DMS79 treated with DMSO at 0.1 percent for 48 hours (cell line): ENCODE data around the gene RAPGEF5.
A peak's percentile ranks its signal among the peaks of the same experiment; 100 is the strongest.

Experiments
- DNase-seq: peaks from one replicate; lab custom pipeline; 2025; lab: John Stamatoyannopoulos, UW

RAPGEF5 gene

DNA sequence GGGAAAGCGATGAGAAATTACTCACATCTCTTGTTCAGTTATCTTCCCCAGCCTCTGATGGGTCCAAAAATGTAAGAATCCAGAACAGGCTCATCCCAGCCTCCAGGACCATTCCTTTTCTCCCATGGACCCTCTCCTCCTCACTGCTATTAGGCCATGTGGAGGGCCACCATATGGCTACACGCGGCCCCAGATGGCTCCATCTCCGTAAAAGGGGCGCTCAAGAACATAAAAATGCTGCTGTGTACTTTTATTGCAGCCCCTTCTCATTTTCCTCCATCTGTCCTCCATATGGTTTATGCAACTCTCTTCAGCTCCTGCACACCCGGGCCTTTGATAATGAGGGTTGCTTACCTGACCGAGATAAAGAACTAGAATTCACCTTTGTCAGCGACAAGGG, 166.2 kb downstream of the RAPGEF5 start:
- no peak for DNase-seq

DNA sequence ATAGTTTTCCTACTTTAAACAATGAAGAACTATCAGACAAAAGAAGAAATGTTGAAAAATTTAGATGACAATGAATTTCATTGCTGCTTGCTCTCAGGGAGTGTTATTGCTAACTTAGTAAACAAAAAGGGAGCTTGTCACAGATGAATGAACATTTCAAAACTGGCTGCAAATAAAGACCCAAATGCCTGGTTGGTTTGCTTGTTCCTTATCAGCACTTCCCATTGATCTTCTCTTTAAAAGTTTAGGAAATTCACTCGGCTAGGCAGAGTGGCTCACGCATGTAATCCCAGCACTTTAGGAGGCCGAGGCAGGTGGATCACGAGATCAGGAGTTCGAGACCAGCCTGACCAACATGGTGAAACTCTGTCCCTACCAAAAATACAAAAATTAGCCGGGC, 167.2 kb downstream of the RAPGEF5 start:
- DNase-seq, result no peak

DNA sequence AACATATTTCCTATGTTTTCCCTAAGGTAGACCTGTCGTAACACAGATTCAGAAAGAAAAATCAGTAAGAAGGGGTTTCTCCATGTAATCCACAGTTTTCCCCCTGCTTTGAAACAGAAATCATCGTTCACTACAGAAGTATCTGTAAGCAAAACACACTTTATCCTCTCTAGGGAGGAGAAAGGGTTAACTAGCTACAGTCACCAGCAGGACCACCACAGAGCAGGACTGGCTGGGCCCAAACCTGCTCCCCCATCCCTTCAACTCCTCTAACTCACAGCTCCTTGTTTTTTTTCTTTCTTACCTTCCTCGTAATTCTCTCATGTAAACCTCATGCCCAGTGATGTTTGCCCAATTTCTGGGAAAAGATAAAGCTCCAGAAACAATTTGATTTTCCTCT, 167.7 kb downstream of the RAPGEF5 start:
- DNase-seq, result no peak

DNA sequence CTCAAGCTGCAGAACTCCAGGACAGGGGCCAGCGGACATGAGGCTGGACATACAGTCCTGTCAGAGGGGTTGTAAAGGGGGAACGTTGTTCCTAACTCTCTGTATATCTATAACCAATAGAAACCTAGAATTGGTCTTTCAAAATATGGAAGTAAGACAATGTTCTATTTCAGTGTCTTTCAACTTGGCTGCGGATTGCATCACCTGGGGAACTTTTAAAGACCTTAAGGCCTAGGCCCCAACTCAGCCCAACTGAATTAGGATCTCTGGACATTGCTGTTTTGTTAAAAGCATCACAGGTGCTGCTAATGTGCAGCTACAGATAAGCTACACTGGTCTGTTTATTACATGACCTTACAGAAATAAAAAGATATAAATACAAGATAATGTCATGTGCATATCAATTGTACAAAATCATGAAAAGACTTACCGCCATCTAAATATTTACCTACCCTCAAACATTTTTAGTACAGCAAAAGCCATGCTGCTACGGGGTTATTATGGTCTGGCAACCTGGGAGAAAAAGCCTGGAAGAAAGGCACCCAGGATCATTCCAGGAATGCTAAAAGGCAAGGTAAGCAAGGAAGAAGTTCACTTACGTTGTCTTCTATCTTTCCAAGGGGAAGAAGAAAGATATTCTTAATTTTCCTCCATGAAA, 169.1 kb downstream of the RAPGEF5 start:
- no peak for DNase-seq

DNA sequence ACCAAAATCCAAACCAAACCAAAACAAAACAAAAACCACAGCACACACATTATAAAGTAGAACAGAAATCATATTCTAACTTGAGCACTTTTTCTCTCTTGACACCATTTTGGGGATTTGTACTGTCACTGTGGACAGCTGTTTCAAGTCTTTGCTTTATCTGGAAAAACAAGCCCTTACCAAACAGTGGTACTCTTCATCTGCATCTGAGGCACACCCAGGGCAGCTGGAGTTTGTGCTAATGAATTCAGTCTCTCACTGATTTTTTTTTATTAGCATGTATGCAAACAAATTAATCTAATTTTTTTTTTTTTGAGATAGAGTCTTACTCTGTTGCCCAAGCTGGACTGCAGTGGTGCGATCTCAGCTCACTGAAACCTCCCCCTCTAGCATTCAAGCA, 171.4 kb downstream of the RAPGEF5 start:
- no peak for DNase-seq

DNA sequence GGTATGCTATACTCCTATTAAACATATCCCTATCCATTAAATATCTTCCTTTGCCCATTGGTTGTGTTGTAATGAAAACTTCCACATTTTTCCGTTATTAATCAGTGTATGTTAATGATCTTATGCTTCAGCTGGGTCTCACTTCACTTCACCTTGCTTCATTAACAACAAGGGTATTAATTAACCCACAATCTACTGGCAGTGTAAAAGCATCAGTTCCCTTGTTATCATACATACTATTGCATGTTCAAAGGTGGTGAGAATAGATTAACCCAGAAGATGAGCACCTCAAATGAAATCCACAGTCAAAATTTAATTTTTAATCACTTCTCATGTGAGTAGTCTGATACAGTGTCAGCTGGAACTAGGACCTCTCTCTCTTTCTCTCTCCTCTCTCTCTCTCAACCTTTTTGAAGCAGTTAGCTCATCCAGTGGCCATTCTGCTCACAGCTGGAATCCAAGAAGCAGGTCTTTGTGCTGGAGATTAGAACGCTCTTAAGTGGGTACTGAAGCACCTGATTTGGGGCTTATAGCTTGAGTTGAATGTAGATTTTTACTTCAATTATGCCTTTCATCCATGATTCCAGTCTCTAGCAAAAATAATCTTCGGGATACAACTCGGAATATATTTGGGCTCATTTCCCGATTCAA, 172.3 kb downstream of the RAPGEF5 start:
- peak; percentile 7 for DNase-seq

DNA sequence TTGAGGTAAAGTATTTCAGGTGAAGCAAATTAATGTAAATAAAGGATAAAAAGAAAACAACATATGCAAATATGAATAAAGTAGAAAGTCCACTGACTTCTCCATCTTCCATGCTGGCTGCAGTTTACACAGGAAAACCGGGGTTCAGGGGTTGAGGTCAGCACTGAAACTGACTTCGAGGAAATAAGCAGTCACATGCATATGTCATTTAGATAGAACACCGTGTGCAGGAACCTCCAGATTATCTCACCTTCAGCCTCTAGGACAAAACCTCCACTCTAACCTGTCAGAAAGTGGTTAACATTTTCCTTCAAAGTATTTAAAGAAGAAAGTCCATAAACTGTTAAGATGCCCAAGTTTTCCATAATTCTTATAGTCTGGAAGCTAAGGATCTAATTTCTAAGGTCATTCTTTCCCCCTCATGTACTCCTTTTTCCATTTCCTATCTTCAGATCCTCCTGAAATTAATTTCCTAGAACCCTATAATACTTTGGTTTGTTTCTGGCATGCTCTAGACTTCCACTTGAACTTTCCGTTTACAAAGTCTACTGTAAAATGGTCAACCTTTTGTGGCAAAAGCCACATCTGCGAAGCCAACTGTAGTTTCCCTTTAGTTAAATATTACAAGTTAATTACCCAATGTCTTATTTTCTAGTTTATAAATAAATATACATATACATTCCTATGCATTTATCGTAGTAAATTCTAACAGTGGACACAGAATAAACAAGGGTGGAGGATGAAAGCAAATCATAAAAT, 173.3 kb downstream of the RAPGEF5 start:
- DNase-seq, result no peak

DNA sequence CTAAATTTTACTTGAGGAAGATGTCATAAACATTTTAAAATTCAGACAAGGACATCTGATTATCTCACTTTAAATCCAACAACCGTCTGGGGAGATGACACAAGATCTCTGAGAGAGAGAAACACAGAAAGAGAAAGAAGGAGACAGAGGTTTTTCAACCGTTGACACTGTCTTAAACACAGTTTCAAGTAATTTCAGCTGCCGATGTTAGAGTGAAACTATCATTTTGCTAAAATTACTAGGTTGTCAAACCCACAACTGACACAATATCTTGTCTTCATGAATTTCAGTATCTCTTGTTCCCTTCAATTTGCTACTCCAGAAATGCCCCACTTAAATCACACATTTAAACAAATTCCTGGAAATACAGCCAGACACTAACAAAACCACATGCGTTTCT, 174.8 kb downstream of the RAPGEF5 start:
- DNase-seq, result no peak

DNA sequence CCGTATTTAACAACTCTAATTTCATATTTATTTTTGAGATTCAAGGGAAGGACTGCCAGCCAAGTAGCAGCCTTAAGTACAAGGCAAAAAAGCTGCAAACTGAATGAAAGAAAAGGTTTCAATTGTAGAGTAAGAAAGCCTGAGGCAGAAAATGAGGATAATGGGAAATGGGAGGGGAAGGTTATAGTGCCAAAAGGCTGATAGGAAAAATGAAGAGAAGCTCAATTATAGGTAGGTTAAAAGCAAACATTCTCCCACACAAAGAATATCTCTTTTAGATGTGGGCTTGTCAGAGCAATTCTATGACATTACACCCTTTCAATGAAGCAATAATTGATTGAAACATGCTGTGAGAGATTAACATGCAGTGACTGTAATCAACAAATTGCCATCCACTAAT, 175.3 kb downstream of the RAPGEF5 start:
- no peak for DNase-seq

DNA sequence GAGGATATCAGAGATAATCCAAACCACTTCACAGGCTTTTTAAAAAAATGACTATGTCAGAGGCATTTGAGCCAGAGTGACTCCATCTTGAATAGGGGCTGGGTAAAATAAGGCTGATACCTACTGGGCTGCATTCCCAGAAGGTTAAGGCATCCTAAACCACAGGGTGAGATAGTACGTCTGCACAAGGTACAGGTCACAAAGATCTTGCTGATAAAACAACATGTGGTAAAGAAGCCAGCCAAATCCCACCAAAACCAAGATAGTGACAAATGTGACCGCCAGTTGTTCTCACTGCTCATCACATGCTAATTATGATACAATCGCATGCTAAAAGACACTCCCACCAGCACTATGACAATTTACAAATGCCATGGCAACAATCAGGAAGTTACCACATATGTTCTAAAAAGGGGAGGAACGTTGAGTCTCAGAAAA, 177.5 kb downstream of the RAPGEF5 start:
- DNase-seq, result no peak

DNA sequence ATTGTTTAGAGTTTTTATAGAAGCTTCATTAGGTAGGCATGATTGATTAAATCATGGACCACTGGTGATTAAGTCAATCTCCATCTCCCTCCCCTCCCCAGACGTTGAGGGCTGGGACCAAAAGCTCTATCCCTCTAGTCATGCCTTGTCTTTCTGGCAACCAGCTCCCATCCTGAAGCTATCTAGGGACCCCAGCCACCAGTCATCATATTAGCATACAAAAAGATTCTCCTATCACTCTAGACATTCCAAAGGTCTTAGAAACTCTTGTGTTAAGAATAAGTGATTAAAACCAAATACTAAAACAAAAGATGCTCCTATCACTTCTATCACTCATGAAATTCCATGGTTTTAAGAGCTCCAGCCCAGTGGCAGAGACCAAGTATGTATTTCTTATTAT, 178.2 kb downstream of the RAPGEF5 start:
- no peak for DNase-seq

DNA sequence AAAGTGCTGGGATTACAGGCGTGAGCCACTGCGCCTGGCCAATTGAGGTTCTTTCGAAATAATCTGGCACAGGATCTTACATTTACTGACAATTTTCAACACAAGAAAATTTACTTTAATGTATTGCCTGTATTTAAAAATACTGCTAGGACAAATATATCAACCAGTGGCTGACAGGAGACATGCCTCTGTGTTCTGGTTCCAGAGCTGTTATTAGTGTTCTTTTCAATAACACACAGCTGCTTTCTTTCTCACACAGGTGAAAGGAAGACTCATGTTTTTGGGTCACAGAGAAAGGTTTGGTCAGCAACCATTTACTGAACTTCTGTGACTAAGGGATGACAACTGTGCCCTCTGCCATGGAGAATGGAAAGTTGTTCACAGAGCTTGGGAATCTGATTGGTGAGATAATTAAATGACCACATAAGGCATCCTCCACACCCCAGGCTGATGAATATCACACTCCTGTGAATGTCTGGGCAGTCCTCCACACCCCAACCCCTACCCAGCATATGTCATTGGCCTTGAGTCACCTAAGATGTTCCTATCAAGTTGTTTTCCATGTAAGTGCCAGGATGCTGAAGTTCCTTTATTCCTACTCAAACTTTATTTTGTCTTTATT, 180.1 kb downstream of the RAPGEF5 start:
- no peak for DNase-seq

DNA sequence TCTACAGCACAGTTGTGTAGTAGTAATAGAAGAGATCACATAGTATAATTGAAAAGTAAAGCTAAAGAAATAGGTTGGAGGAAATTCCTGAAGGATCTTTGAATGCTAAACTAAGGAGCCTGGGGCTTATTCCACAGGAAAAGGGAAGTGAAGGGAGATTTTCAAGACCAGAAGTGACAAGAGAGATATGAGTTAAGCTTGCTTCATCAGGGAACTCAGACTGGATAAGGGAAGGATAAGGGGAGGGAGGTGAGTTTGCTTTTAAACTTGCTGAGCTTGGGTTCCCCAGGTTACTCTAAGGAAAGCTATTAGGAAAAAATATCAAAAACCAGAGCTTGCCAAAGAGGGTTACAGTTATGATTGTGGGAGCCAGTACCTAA, 182.4 kb downstream of the RAPGEF5 start:
- no peak for DNase-seq

DNA sequence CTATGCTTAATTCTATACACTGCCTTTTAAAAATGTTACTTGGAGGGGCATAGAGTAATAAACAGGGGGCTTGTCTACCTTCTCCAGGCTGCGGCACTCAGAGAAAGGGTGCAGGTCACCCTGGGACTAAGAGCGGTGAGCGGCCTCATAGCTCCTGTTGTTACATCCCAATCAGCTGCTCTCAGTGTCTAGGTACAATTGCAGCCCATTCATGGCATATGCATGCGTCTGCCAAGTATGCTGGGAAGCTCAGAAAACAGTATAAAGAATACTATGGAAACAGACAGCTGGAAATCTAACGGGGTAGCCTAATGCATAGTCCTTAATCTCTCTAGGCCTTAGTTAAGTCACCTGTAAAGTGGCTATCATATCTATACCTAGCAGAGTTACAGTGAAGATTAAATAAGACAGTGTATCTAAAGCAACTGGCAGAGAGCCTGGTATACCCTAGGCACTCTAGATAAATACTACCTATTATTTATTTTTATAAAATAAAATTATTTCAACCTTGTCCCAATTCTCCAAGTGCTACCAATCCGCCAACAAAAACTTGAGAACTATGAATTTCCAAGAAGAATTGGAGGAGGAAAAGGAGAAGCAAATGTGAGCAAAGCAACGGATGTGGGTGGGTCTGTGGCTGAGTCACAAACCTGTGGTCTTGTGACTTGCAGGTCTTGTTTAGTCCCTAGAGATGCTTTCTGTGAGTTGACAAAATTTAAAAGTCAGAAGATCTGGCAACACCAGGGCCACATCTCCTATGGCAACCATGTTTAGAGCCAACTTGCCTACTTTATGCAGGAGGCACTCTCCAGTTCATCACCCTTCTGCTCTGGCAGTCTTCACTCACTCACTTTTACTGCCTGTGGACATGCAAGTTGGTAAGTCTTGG, 183.0 kb downstream of the RAPGEF5 start:
- DNase-seq, result no peak

DNA sequence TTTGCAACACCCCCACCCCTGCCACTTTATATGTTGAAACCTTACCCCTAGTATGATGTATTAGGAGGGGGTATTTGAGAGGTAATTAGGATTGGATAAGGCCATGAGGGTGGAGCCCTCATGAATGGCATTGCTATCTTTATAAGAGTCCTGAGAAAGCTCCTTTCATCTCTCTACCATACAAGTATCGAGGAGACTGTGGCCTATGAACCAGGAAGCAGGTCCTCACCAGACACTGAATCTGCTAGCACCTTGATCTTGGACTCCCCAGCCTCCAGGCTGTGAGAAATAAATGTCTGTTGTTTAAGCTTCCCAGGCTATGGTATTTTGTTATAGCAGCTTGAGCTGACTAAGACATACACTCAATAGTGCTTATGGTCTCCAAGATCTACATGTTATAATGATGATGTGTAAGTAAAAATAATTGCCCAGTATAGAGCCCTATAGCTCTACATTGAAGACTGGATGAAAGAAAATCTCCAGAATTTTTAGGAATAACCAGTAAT, 188.8 kb downstream of the RAPGEF5 start:
- no peak for DNase-seq

DNA sequence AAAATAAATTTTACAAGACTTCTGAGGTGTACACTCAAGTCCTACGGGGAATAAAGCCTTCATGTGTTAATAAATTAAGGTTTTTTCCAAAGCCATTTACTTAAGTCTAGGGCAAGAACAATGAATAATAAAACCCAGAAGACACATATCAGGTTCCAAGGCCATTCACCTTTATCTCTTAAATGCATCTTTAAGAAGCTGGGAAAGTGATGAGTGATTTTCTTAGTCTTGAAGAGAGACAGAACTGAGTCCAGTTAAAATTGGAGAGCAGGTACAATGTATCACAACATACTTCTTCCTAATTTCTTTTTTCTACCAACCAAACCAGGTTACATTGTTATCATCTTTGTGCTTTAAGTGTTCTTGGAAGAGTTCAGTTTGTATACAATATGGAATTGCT, 189.5 kb downstream of the RAPGEF5 start:
- no peak for DNase-seq

DNA sequence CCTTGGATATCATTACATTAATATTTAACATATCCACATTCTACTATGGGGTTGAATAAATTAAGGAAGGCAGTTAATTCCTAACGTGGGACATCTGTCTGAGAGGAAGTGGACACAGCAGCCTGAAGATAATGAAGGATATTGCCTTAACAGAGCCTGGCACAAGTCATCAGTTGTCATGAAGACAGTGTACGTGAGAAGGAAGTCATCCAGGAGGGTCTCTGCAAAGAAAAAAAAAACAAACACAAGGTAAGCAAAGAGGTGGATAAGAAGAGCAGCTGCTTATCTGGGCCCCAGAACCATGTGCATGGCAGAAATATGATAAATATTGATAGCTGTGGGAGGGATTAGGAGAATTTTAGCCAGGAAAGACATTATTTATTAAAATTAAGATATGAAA, 190.0 kb downstream of the RAPGEF5 start:
- no peak for DNase-seq

DNA sequence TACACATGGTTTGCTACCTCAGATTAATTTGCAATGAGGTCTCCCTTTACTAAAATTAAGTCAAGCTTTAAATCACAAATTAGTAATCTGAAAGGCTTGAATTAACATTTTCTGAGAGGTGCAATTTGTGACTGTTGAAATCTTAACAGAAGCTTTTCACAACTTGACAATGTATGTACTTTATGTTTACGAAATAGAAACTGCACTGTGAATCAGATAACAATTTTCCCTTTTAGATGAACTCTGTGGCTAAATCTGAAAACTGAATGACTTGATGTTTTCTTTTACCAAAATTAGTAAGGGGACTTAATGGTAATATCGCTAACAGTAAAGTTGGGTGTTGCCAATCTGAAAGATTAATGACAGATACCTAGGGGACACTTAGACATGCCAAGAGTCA, 197.6 kb downstream of the RAPGEF5 start:
- no peak for DNase-seq

DNA sequence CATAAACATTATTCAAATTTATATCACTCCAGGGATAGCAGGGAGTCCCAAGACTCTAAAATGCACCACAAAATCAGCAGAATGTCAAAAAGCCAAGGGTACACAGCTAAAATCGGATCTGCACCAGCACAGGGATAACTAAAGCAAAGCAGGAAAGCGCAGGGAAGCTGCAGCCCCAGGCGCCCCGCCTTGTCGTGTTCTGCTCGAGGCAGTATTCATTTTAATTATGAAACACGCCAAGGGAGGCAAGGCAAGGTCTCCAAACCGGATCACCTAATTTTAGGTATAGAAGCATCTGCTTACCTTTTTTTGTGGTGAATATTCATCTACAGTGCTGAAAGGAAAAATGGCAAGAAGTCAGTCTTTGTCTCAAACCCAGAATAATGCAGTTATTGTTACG, 199.4 kb downstream of the RAPGEF5 start:
- no peak for DNase-seq

DNA sequence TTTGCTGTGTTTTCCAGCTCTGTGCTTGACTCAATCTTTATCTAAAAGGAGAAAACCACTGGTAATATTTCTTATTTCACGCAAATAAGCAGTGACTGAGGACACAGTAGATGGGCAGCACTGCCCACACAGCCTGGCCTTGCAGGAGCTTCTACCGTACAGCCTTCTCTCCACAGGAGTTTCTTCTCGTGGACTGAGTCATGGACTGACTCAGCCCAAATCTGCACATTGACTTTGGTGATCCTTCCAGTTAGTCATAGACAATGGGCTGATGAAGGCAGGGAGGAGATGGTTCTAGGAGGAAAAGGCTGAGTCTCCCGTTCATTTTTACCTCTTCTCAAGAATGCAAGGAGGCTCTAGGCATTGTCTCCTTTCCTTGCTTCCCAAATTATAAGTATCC, 200.7 kb downstream of the RAPGEF5 start:
- no peak for DNase-seq

DNA sequence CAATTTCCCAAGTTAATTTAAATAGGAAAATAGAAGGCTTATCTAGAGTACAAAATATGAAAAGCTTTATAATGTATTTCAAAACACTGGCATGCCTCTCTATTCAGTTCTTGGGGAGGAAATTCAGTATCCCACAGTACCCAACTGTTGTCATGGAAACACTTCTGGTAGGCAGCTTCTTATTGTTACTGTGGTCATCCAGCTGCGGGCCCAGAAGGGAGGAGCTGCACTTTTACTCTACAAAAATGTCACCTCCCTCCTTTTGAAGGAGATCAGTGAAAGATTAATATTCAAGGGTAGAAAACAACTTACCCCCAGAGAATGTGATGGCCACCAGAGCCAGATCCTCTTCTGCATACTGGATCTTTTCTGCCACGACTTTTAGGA, 202.8 kb downstream of the RAPGEF5 start:
- no peak for DNase-seq
